Peyer's patch (tissue), 4 donors: ENCODE data around the gene LRRC37A2. TPM values are rescaled to one million over a fixed set of nuclear protein-coding genes. Genes with fewer than 3 reads are reported as not detected.
"Not testable (repeated sequence)": the region's sequence is repeated elsewhere in the genome, so short reads cannot be mapped to it uniquely, and the experiment has no call there.

Experiments
- DNase-seq, 3 donors: peaks; one replicate each; pipeline ENCODE4 v3.0.0-alpha.2; 2017 to 2019
- H3K27ac ChIP-seq, 4 donors: fragments of 200-600 bp; sonication (generic); one replicate each; pipeline ENCODE4 v1.5.1; 2016 to 2019
- H3K27me3 ChIP-seq, 2 donors: fragments of 200-600 bp; sonication (generic); one replicate each; pipeline ENCODE4 v1.5.1; 2019
- H3K36me3 ChIP-seq, 3 donors: fragments of 200-600 bp; sonication (generic); one replicate each; pipeline ENCODE4 v1.5.1; 2016 to 2019
- H3K4me1 ChIP-seq, 4 donors: fragments of 200-600 bp; sonication (generic); one replicate each; pipeline ENCODE4 v1.5.1; 2016 to 2019
- H3K4me3 ChIP-seq, 4 donors: fragments of 200-600 bp; sonication (generic); 1 replicate in 3 of 4; 2 replicates in 1 of 4; pipeline ENCODE4 v1.5.1; 2016 to 2019; ENCODE audit warnings: mild to moderate bottlenecking in 1 of 4
- H3K9me3 ChIP-seq, 4 donors: fragments of 200-600 bp; sonication (generic); one replicate each; pipeline ENCODE4 v1.5.1; 2016 to 2019; ENCODE audit warnings: mild to moderate bottlenecking in 1 of 4
- total RNA-seq, 4 donors: library from RNA; depleted of rRNA; stranded (reverse); fragments of >200 nt; gene quantifications; one replicate each; pipeline ENCODE4 v1.1.0, GENCODE V29; 2016

LRRC37A2 gene
- total RNA-seq: 10 to 100 TPM; 17.5 to 48.7 (median 23.5) TPM

DNA sequence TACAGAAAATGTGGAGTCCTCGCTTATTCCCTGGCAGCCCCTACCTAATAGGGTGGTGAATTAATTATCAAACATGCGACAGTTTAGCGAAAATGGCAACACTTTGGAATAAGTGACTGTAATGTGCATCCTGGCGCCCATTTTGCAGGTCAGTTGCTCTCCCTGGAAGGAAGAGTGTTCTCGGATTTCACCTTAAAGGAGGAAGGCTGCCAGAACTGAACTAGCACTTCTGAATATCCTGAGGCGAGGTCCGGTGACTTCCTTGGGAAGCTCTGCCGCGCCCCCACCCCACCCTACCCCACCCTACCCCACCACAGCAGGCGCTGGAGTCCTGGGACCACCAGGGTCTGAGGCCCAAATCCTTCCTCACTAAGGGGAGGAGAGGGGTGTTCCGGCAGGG lies at the start of gene LRRC37A2:
Gene LRRC37A2, plus strand, starts transcription at position 301 of the 400 bp plus-strand sequence. CDS start 245 bp downstream, outside the sequence.
- not testable (repeated sequence) for H3K27ac ChIP-seq, DNase-seq, H3K4me3 ChIP-seq, H3K4me1 ChIP-seq, H3K9me3 ChIP-seq, H3K27me3 ChIP-seq, H3K36me3 ChIP-seq

- not testable (repeated sequence) for H3K27ac ChIP-seq, H3K36me3 ChIP-seq, H3K27me3 ChIP-seq, H3K4me1 ChIP-seq, H3K9me3 ChIP-seq, DNase-seq, H3K4me3 ChIP-seq
Measured at GRCh38 chr17:46467618-46468017, 44.6 kb upstream of the LRRC37A2 start.

- not testable (repeated sequence) for H3K9me3 ChIP-seq, DNase-seq
Measured at GRCh38 chr17:46474489-46474888, 37.8 kb upstream of the LRRC37A2 start.

GRCh38 chr17:46475583-46475982 lies 36.7 kb upstream of the LRRC37A2 start:
- not testable (repeated sequence) for H3K27me3 ChIP-seq, H3K36me3 ChIP-seq, DNase-seq, H3K4me3 ChIP-seq, H3K27ac ChIP-seq, H3K4me1 ChIP-seq, H3K9me3 ChIP-seq

More at GRCh38 chr17:46474489-46474888, 37.8 kb upstream of the LRRC37A2 start:
- H3K4me1 ChIP-seq, H3K27me3 ChIP-seq, H3K36me3 ChIP-seq, H3K4me3 ChIP-seq, H3K27ac ChIP-seq: not testable (repeated sequence)

DNA sequence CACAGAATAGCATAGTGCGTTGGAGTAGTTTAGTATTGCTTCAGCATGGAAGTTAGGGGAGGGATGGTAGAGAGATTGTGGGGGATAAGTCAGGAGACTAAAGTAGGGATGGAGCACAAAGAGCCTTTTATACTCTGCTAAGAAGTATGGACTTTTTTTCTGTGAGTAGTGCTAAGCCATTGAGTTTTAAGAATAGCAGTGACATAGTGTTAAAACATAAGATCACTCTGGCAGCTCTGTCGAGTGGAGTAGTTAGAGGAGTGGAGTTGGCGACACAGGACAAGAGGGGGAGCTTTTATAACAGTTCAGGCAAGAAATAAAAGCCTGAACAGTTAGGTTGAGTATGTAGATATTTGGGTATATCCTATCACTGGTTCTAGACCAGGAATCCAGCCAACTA lies 33.4 kb upstream of the LRRC37A2 start:
- H3K4me1 ChIP-seq, H3K4me3 ChIP-seq, H3K27ac ChIP-seq, H3K9me3 ChIP-seq, DNase-seq, H3K27me3 ChIP-seq, H3K36me3 ChIP-seq: not testable (repeated sequence)

- not testable (repeated sequence) for DNase-seq, H3K27me3 ChIP-seq
Measured at GRCh38 chr17:46481310-46481709, 31.0 kb upstream of the LRRC37A2 start.

GRCh38 chr17:46492021-46492420 lies 20.2 kb upstream of the LRRC37A2 start:
- not testable (repeated sequence) for DNase-seq, H3K4me1 ChIP-seq, H3K4me3 ChIP-seq, H3K27me3 ChIP-seq, H3K36me3 ChIP-seq, H3K9me3 ChIP-seq, H3K27ac ChIP-seq

More at GRCh38 chr17:46481310-46481709, 31.0 kb upstream of the LRRC37A2 start:
- H3K4me1 ChIP-seq, H3K36me3 ChIP-seq, H3K9me3 ChIP-seq, H3K27ac ChIP-seq, H3K4me3 ChIP-seq: not testable (repeated sequence)

GRCh38 chr17:46499437-46500139 lies 12.7 kb upstream of the LRRC37A2 start:
- DNase-seq, H3K36me3 ChIP-seq, H3K27ac ChIP-seq, H3K9me3 ChIP-seq, H3K27me3 ChIP-seq, H3K4me3 ChIP-seq, H3K4me1 ChIP-seq: not testable (repeated sequence)

GRCh38 chr17:46505896-46506295 lies 6.4 kb upstream of the LRRC37A2 start:
- not testable (repeated sequence) for H3K4me1 ChIP-seq, DNase-seq, H3K4me3 ChIP-seq, H3K9me3 ChIP-seq, H3K36me3 ChIP-seq, H3K27ac ChIP-seq, H3K27me3 ChIP-seq

DNA sequence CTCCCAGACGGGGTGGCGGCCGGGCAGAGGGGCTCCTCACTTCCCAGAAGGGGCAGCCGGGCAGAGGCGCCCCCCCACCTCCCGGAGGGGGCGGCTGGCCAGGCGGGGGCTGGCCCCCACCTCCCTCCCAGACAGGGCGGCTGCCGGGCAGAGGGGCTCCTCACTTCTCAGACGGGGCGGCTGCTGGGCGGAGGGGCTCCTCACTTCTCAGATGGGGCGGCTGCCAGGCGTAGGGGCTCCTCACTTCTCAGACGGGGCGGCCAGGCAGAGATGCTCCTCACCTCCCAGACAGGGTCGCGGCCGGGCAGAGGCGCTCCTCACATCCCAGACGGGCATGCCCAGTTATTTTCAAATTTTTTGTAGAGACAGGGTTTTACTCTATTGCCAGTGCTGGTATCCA lies 22.4 kb downstream of the LRRC37A2 start:
- not testable (repeated sequence) for H3K27ac ChIP-seq, H3K9me3 ChIP-seq, H3K4me3 ChIP-seq, H3K27me3 ChIP-seq, H3K4me1 ChIP-seq, H3K36me3 ChIP-seq, DNase-seq

DNA sequence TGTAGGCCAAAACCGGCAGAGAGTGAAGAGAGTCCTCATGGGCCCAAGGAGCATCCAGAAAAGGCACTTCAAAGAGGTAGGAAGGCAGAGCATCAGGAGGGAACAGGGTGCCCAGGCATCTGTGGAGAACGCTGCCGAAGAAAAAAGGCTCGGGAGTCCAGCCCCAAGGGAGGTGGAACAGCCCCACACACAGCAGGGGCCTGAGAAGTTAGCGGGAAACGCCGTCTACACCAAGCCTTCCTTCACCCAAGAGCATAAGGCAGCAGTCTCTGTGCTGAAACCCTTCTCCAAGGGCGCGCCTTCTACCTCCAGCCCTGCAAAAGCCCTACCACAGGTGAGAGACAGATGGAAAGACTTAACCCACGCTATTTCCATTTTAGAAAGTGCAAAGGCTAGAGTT lies 36.3 kb downstream of the LRRC37A2 start:
- not testable (repeated sequence) for H3K4me1 ChIP-seq, H3K27ac ChIP-seq, DNase-seq, H3K27me3 ChIP-seq, H3K4me3 ChIP-seq, H3K36me3 ChIP-seq, H3K9me3 ChIP-seq

GRCh38 chr17:46559155-46559554 lies 46.9 kb downstream of the LRRC37A2 start:
- H3K27me3 ChIP-seq, H3K36me3 ChIP-seq, DNase-seq, H3K4me1 ChIP-seq, H3K4me3 ChIP-seq, H3K9me3 ChIP-seq, H3K27ac ChIP-seq: not testable (repeated sequence)

DNA sequence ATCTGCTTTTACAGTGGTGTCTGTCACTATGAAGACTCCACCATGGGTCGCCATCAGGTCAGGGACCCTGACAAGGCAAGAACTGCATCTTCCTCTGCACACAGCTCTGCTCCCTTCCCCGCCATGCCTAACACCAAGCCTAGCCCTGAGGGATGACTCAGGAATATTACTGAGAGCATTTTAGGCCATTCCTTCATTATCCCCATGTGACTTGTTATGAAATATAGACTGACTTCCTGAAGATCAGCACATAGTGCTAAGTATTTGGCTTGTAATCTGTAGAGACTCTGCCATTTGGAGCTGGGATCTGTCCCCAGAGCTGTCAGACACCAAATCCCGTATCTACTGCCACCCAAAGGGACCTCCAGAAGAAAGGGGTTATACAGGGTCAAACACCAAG lies 47.8 kb downstream of the LRRC37A2 start:
- not testable (repeated sequence) for H3K4me1 ChIP-seq, H3K27ac ChIP-seq, DNase-seq, H3K4me3 ChIP-seq, H3K9me3 ChIP-seq, H3K27me3 ChIP-seq, H3K36me3 ChIP-seq

GRCh38 chr17:46566284-46566683 lies 54.0 kb downstream of the LRRC37A2 start:
- not testable (repeated sequence) for H3K9me3 ChIP-seq, H3K4me1 ChIP-seq, H3K27ac ChIP-seq, DNase-seq, H3K36me3 ChIP-seq, H3K27me3 ChIP-seq, H3K4me3 ChIP-seq

- H3K4me1 ChIP-seq, H3K9me3 ChIP-seq, H3K27ac ChIP-seq, DNase-seq, H3K4me3 ChIP-seq, H3K27me3 ChIP-seq, H3K36me3 ChIP-seq: not testable (repeated sequence)
Measured at GRCh38 chr17:46566980-46567379, 54.7 kb downstream of the LRRC37A2 start.

- not testable (repeated sequence) for H3K36me3 ChIP-seq
Measured at GRCh38 chr17:46571796-46572195, 59.5 kb downstream of the LRRC37A2 start.

More at GRCh38 chr17:46571796-46572195, 59.5 kb downstream of the LRRC37A2 start:
- not testable (repeated sequence) for H3K27me3 ChIP-seq, H3K4me3 ChIP-seq, H3K27ac ChIP-seq, H3K4me1 ChIP-seq, DNase-seq, H3K9me3 ChIP-seq
